DMS53 treated with DMSO at 0.1 percent for 48 hours (cell line): ENCODE measurements around the gene ZBTB32.
"Not testable (repeated sequence)": the region's sequence is repeated elsewhere in the genome, so short reads cannot be mapped to it uniquely, and the experiment has no call there.

Source experiments
- DNase-seq: peaks from one replicate; lab custom pipeline; 2025; ENCODE audit not compliant: unreplicated experiment; lab: John Stamatoyannopoulos, UW

Gene ZBTB32

GRCh38 chr19:35704218-35704617, at the start of gene ZBTB32:
Gene ZBTB32, plus strand, starts transcription at chr19:35704558. Its CDS starts 10,069 bp downstream, at chr19:35714627.
- no peak for DNase-seq

DNA sequence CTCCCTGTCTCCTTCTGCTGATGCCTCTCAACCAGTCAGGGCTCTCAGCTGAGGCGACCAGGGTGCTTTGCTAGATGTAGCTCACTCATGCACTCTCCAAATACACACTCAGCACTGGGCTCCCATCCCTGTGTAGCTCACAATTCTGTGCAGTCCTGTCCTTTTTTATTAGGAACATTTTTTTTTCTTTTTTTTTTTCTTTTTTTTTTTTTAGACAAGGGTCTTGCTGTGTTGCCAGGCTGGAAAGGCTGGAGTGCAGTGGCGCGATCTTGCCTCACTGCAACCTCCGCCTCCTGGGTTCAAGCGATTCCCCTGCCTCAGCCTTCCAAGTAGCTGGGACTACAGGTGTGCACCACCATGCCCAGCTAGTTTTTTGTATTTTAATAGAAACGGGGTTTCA, 49.5 kb upstream of the ZBTB32 start:
- not testable (repeated sequence) for DNase-seq

- DNase-seq, result no peak
Measured at GRCh38 chr19:35655600-35655999, 48.8 kb upstream of the ZBTB32 start.

- no peak for DNase-seq
Measured at GRCh38 chr19:35656700-35657099, 47.7 kb upstream of the ZBTB32 start.

- DNase-seq, result no peak
Measured at GRCh38 chr19:35657904-35658700, 46.3 kb upstream of the ZBTB32 start.

GRCh38 chr19:35661995-35662340, 42.4 kb upstream of the ZBTB32 start:
- DNase-seq, result no peak

DNA sequence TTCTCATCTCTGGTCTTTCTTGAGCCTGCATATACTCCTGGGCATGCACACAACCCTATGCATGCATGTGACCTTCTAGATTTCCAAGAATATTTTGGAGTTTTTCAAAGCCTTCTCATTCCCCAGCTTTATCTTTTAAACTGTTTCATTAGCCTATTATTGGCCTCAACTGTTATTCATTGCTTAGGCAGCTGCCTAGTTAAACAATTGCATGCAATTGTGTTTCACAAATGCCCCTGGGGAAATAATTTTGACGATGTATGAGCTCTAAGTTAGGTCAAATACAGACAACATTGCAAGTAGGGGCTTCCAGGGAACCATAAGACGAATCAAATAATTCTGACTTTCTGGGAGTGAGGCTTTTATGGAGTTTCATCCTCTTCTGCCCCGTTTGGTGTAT, 40.4 kb upstream of the ZBTB32 start:
- DNase-seq, result no peak

DNA sequence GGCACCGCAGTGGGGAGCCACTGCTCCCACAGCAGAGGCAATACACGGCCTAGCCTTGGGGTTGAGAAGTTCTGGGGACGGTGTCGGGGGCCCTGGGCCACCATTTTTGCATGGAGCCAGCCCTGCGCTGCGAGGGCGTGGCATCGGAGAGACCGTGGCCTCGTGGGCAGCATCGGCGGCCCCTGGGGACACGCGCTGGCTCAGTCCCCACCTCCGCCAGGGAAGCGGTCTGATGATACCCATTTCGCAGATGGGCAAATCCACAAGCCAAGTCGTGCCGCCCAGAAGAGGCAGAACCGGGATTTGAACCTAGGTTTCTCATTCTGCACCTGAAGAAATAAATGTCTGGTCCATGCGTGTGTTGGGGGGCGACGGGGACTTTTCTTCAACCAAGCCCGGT, 39.2 kb upstream of the ZBTB32 start:
- DNase-seq, result no peak

GRCh38 chr19:35665604-35666003, 38.8 kb upstream of the ZBTB32 start:
- DNase-seq, result no peak

- DNase-seq, result no peak
Measured at GRCh38 chr19:35666251-35666913, 38.0 kb upstream of the ZBTB32 start, which contains the start of gene UPK1A. Gene UPK1A, plus strand, starts transcription at chr19:35666517. Its CDS starts 296 bp downstream, at chr19:35666813.

GRCh38 chr19:35669566-35669965, 34.8 kb upstream of the ZBTB32 start:
- no peak for DNase-seq

DNA sequence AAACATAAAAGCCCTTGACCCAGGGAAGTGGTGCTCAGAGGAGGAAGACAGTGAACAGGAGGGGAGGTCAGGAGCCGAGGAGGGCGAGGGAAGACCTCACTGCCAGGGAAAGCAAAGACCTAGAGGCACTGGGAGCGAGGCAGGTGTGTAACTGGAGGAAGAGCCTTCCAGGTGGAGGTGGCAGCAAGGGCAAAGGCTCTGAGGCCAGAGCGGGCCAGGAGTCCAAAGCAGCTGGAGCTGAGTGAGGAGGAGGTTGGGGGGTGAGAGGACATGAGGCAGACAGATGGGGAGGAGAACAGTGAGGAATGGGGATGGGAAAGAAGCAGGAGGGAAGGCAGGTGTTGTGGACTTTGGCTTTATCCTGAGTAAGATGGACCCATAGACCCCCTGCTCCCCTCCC, 34.4 kb upstream of the ZBTB32 start:
- no peak for DNase-seq

GRCh38 chr19:35670686-35671085, 33.7 kb upstream of the ZBTB32 start:
- DNase-seq, result no peak

DNA sequence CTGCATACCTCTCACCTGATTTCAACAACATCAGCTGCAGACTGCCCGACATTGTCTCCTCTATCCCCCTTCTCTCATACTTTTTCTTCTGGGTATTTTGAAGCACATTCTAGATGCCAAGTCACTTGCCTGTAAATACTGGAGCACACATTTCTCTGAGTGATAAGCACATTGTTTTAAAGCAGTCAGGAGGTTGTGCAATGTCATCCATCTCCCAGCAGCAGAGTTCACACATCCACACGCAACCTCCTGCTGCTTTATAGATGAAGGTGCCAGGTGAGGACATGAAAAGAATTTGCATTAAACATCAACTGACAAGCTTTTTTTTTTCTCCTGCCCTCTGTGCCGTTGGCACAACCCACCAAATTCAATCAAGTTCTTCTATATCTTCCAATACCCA, 32.5 kb upstream of the ZBTB32 start:
- no peak for DNase-seq

- DNase-seq, result peak; percentile 69
Measured at GRCh38 chr19:35673121-35673804, 31.1 kb upstream of the ZBTB32 start.

- DNase-seq, result no peak
Measured at GRCh38 chr19:35675589-35676140, 28.7 kb upstream of the ZBTB32 start.

DNA sequence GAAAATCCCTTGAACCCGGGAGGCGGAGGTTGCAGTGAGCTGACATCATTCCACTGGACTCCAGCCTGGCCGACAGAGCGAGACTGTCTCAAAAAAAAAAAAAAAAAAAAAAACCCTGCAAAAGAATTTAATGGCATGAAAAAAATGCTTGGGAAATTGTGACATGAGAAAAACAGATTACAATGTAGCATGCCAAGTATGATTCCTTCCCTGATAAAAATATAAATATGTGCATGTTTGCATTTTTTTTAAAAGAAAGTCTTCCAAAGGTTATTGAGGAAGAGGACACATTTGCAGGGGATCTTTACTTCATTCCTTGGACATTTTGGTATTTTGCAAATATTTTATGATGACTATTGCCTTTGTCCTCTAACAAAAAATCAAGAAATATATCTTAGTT, 14.5 kb upstream of the ZBTB32 start:
- DNase-seq, result no peak

GRCh38 chr19:35691106-35691505, 13.3 kb upstream of the ZBTB32 start:
- DNase-seq, result not testable (repeated sequence)

GRCh38 chr19:35692010-35692409, 12.3 kb upstream of the ZBTB32 start:
- no peak for DNase-seq

DNA sequence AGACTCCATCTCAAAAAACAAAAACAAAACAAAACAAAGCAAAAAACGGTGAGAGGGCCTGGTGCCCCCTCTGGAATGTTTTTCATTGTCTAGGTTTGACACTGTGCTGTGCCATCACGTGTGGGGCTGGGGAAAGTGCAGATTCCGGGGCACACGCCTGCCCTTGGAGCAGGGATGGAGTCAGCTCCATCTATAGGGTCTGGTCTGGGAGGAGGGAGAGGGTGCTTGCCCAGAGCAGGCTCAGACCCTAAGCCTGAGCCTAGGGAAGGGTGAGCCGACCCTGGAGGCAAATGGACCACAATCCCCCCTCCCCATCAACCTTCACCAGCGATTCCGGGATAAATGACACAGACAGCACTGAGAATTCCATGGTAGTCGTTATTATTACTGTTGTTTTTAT, 10.9 kb upstream of the ZBTB32 start:
- no peak for DNase-seq

- DNase-seq, result peak; percentile 89
Measured at GRCh38 chr19:35693835-35694599, 10.3 kb upstream of the ZBTB32 start.
